Nephron (organoid): ENCODE data around the gene PACRG.

Source experiments
- H3K27ac Mint-ChIP-seq, 3 experiments: 2 replicates each; pipeline ENCODE4 v1.8.0; 2020; ENCODE audit warnings: mixed read lengths in 3 of 3, mild to moderate bottlenecking in 2 of 3, moderate library complexity in 1 of 3
- H3K27me3 Mint-ChIP-seq: 2 replicates; pipeline ENCODE4 v1.8.0; 2021; ENCODE audit warnings: low read depth, mild to moderate bottlenecking, moderate library complexity, mixed read lengths
- H3K36me3 Mint-ChIP-seq: 2 replicates; pipeline ENCODE4 v1.8.0; 2020; ENCODE audit warnings: low read depth, mixed read lengths
- H3K4me1 Mint-ChIP-seq: 2 replicates; pipeline ENCODE4 v1.8.0; 2020; ENCODE audit warnings: mixed read lengths
- H3K4me3 Mint-ChIP-seq, 3 experiments: 2 replicates each; pipeline ENCODE4 v1.8.0; 2020; ENCODE audit warnings: mild to moderate bottlenecking in 3 of 3, mixed read lengths in 3 of 3, moderate library complexity in 2 of 3
- H3K9me3 Mint-ChIP-seq: 2 replicates; pipeline ENCODE4 v1.8.0; 2020; ENCODE audit warnings: mixed read lengths
- TF ChIP-seq, protein P1 (sequence below), 3 experiments: fragments of 200-600 bp; sonication (generic); IDR thresholded peaks; one replicate each; pipeline ENCODE4 v1.5.0; 2021; ENCODE audit warnings: antibody characterized with exemption in 3 of 3; ENCODE audit not compliant: unreplicated experiment in 3 of 3

Gene PACRG

DNA sequence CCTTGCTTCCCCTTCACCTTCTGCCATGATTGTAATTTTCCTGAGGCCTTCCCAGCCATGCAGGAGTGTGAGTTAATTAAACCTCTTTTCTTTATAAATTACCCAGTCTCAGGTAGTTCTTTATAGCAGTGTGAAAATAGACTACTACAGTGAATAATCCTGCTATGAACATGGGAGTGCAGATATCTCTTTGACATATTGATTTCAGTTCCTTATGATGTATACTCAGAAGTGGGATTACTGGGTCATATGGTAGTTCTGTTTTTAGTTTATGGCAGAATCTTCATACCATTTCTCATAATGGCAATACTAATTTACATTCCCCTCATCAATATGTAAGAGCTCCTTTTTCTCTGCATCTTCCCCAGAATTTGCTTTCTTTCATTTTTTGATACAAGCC is 26.0 kb downstream of the PACRG start:
- Mint-ChIP-seq H3K9me3 (no peaks in the 10 kb centered on the region), H3K27ac (no peak overlapping the region), H3K4me1 (no peaks in the 10 kb centered on the region)

GRCh38 chr6:162770136-162770535 is 42.4 kb downstream of the PACRG start:
- Mint-ChIP-seq H3K9me3 (peaks cover 9% of the 10 kb centered on the region), H3K27ac (no peak overlapping the region), H3K36me3 (no peaks in the 10 kb centered on the region), H3K27me3 (peaks cover 4% of the 10 kb centered on the region), H3K4me3 (no peak overlapping the region), H3K4me1 (no peaks in the 10 kb centered on the region)
- TF ChIP-seq, protein P1, sequence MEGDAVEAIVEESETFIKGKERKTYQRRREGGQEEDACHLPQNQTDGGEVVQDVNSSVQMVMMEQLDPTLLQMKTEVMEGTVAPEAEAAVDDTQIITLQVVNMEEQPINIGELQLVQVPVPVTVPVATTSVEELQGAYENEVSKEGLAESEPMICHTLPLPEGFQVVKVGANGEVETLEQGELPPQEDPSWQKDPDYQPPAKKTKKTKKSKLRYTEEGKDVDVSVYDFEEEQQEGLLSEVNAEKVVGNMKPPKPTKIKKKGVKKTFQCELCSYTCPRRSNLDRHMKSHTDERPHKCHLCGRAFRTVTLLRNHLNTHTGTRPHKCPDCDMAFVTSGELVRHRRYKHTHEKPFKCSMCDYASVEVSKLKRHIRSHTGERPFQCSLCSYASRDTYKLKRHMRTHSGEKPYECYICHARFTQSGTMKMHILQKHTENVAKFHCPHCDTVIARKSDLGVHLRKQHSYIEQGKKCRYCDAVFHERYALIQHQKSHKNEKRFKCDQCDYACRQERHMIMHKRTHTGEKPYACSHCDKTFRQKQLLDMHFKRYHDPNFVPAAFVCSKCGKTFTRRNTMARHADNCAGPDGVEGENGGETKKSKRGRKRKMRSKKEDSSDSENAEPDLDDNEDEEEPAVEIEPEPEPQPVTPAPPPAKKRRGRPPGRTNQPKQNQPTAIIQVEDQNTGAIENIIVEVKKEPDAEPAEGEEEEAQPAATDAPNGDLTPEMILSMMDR (IDR thresholded peaks at IDR 0.05; ENCODE audit: unreplicated experiment in 3 of 3): no peak

More for the DNA sequence above, 26.0 kb downstream of the PACRG start:
- TF ChIP-seq, protein P1 (IDR thresholded peaks at IDR 0.05; ENCODE audit: unreplicated experiment in 3 of 3): no peak
- Mint-ChIP-seq H3K27me3 (no peaks in the 10 kb centered on the region), H3K36me3 (no peaks in the 10 kb centered on the region), H3K4me3 (no peak overlapping the region)

DNA sequence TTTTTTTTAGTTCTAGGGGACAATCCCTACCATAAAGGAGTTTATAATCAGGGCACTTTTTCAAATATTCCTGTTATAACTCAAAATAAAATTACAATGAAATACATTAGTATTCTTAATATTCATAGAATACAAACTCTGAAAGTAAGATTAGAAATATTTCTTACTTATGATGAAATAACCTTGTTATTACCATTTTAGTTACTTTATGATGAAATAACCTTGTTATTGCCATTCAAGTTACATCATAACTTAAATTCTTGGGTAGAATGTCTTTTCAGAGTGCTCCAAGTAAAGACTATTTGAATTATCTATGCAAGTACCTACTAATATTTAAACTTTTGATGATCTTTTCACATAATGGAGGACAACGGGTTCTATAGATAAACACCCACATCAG is 43.2 kb downstream of the PACRG start:
- H3K4me1 Mint-ChIP-seq: no peaks in the 10 kb centered on the region
- no peaks in the 10 kb centered on the region for H3K36me3 Mint-ChIP-seq
- H3K27ac Mint-ChIP-seq: no peak overlapping the region
- H3K27me3 Mint-ChIP-seq: no peaks in the 10 kb centered on the region
- H3K4me3 Mint-ChIP-seq: no peak overlapping the region
- H3K9me3 Mint-ChIP-seq: peaks cover 9% of the 10 kb centered on the region
- TF ChIP-seq, protein P1 (IDR thresholded peaks at IDR 0.05; ENCODE audit: unreplicated experiment in 3 of 3): no peak

DNA sequence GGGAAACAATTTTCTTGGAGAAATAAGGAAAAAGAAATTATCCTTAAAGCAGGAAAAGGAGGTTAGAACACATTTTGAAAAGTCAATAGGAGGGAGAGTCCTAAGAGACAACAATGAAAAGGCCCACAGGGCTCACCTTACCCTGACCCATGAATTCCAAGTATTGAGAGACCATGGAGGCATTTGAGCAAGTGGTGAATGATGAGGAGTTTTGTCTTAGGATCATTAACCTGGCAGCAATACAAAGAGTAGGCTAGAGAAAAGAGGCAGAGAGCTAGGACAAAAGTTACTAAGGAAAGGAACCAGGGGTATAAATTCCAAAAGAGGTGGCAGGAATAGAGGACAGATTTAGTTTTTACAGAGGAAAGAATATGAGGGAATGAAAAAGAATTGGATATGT is 44.7 kb downstream of the PACRG start:
- Mint-ChIP-seq H3K27ac (no peak overlapping the region), H3K4me1 (no peaks in the 10 kb centered on the region), H3K4me3 (no peak overlapping the region), H3K36me3 (no peaks in the 10 kb centered on the region), H3K9me3 (peaks cover 9% of the 10 kb centered on the region), H3K27me3 (no peaks in the 10 kb centered on the region)
- TF ChIP-seq, protein P1 (IDR thresholded peaks at IDR 0.05; ENCODE audit: unreplicated experiment in 3 of 3): no peak

- Mint-ChIP-seq H3K36me3 (no peaks in the 10 kb centered on the region), H3K9me3 (peaks cover under 1% of the 10 kb centered on the region), H3K4me3 (no peak overlapping the region), H3K27ac (no peak overlapping the region), H3K27me3 (no peaks in the 10 kb centered on the region), H3K4me1 (no peaks in the 10 kb centered on the region)
- TF ChIP-seq, protein P1 (IDR thresholded peaks at IDR 0.05; ENCODE audit: unreplicated experiment in 3 of 3): no peak
These were observed 46.2 kb downstream of the PACRG start for GRCh38 chr6:162773996-162774395.

- H3K27me3 Mint-ChIP-seq: no peaks in the 10 kb centered on the region
- H3K36me3 Mint-ChIP-seq: peaks cover 6% of the 10 kb centered on the region
- H3K9me3 Mint-ChIP-seq: peaks cover 18% of the 10 kb centered on the region
- no peak overlapping the region for H3K27ac Mint-ChIP-seq
- H3K4me3 Mint-ChIP-seq: no peak overlapping the region
- H3K4me1 Mint-ChIP-seq: no peaks in the 10 kb centered on the region
- TF ChIP-seq, protein P1 (IDR thresholded peaks at IDR 0.05; ENCODE audit: unreplicated experiment in 3 of 3): no peak
These were observed 49.3 kb downstream of the PACRG start for GRCh38 chr6:162777091-162777490.
